Measurements from ENCODE around the gene DLX6.
A peak's percentile ranks its signal among the peaks of the same experiment; 100 is the strongest.

Gene DLX6

DNA sequence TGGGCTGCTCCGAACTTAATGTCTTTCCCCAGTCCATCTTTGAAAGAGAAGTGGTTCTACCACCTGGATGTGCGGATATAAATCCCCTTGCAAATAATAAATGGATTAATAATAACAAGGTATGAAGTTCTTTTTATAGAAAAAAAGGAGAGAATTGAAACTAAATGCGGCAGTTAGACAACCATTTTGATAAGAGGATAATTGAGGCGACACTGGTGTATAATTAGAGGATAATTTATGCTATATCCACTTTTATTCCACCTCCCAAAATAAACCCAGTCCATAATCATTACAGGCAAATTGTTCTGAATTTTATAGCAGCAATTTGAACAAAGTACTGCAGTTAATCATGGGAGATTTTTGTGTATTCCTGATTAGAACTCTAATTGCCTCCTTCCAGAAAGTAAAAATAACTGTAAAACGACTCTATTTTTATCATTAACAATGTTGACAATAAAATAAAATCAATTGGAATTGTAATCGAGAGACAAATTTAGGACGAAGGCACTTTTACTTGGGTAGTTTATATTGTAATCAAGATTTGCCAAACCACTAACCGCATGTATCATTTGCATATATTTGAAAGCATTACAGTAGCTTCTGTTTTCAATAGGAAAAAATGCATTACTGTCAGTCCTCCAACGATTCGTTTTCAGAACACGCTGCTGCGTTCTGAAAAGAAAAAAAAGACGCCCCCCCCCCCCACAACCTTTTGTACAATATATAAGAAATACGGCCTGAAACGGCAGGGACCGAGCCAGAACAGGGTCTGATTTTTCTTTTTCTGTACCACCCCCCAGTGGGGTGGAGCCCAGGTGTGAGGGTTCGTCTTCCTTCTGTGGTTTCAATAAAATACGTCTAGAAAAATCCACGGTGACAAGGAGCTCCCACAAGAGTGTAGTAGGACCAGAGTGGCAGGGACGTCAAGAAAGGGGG, 838 bp upstream of the DLX6 start:
- DNase-seq = no peak
- TF ChIP-seq, protein P1, sequence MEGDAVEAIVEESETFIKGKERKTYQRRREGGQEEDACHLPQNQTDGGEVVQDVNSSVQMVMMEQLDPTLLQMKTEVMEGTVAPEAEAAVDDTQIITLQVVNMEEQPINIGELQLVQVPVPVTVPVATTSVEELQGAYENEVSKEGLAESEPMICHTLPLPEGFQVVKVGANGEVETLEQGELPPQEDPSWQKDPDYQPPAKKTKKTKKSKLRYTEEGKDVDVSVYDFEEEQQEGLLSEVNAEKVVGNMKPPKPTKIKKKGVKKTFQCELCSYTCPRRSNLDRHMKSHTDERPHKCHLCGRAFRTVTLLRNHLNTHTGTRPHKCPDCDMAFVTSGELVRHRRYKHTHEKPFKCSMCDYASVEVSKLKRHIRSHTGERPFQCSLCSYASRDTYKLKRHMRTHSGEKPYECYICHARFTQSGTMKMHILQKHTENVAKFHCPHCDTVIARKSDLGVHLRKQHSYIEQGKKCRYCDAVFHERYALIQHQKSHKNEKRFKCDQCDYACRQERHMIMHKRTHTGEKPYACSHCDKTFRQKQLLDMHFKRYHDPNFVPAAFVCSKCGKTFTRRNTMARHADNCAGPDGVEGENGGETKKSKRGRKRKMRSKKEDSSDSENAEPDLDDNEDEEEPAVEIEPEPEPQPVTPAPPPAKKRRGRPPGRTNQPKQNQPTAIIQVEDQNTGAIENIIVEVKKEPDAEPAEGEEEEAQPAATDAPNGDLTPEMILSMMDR (IDR thresholded peaks at IDR 0.05) = no peak
- H3K4me1 ChIP-seq = peaks cover 0 to 30% (median 16%) of the 10 kb centered on the region in 4 donors
- intact Hi-C loops (cut with DNase I; ENCODE audit: low total_unique reads) = no loop called here
- no peaks in the 10 kb centered on the region for H3K9me3 ChIP-seq
- H3K36me3 ChIP-seq = no peaks in the 10 kb centered on the region
- H3K27me3 ChIP-seq = peaks cover 8 to 97% of the 10 kb centered on the region in 2 donors
- H3K27ac ChIP-seq = no peak overlapping the region
- H3K4me3 ChIP-seq = peak overlapping the region; percentile 41 to 49

DNA sequence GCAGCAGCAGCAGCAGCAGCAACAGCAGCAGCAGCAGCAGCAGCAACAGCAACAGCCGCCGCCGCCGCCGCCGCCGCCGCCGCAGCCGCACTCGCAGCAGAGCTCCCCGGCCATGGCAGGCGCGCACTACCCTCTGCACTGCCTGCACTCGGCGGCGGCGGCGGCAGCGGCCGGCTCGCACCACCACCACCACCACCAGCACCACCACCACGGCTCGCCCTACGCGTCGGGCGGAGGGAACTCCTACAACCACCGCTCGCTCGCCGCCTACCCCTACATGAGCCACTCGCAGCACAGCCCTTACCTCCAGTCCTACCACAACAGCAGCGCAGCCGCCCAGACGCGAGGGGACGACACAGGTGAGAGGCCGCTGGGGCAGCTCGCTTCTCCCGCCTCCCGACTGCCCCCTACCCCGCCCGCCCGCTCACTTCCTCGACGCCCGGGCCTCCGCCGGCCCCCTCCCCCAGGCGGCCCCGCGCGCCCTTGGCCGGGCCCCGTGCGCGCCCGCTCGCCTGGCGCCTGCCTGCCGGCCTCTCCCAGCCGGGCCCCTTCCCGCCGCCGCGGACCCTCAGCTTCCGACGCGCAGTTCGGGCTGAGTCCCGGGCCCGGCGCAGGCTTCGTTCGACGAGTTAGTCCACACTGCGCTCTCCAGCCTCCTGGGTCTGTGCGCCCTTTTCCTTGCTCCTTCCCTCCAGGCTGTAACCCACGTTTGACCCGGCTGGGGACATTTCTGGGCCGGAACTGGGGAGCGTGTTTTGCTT, 882 bp downstream of the DLX6 start:
- Histone ChIP-seq H3K4me3 (peak overlapping the region; percentile 41 to 49), H3K27me3 (peaks cover 8 to 97% of the 10 kb centered on the region in 2 donors), H3K9me3 (no peaks in the 10 kb centered on the region), H3K36me3 (no peaks in the 10 kb centered on the region), H3K27ac (no peak overlapping the region), H3K4me1 (peaks cover 0 to 30% (median 16%) of the 10 kb centered on the region in 4 donors)
- intact Hi-C loops (cut with DNase I; ENCODE audit: low total_unique reads) = no loop called here
- DNase-seq = no peak
- TF ChIP-seq, protein P1 (IDR thresholded peaks at IDR 0.05) = no peak

DNA sequence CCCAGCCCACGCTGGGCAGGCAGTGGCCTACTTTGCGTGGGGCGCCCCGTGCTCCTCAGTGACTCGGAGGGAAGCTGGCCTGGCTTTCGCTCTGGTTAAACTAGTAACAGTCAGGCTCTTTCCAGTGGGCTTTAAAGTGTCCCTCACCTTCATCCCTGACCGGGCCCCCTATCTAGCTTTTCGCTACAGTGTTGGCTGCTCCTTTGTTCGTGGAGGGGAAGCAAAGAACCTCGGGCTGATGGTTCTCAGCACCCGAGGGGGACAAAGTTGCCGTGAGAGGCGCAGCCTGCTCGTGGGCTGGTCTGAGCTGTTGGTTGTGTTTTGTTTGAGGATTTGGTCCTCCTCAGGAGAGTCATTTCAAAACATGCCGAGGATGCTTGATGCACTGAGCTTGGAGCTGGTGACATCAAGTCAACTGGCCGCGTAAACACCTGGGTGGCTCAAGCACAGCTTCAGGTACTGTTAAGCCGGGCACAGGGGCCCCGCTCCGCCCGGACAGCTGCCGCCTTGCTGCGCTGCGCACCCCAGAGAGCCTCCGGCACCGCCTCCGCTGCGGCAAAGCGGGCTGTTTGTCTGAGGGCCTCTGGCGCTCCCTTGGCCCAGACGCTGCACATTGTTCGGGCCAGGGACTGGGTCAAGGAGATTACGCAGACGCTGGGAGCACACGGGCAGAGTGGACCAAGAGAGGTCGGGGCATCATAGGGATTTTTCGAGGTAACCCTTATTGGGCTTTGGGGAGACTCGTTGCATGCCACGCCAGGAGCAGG, 1.6 kb downstream of the DLX6 start:
- peaks cover 0 to 30% (median 16%) of the 10 kb centered on the region in 4 donors for H3K4me1 ChIP-seq
- TF ChIP-seq, protein P1 (IDR thresholded peaks at IDR 0.05) = no peak
- intact Hi-C loops (cut with DNase I; ENCODE audit: low total_unique reads) = no loop called here
- H3K36me3 ChIP-seq = no peaks in the 10 kb centered on the region
- DNase-seq = no peak
- no peak overlapping the region for H3K27ac ChIP-seq
- peak overlapping the region; percentile 41 to 49 for H3K4me3 ChIP-seq
- H3K27me3 ChIP-seq = peaks cover 8 to 97% of the 10 kb centered on the region in 2 donors
- H3K9me3 ChIP-seq = no peaks in the 10 kb centered on the region

DNA sequence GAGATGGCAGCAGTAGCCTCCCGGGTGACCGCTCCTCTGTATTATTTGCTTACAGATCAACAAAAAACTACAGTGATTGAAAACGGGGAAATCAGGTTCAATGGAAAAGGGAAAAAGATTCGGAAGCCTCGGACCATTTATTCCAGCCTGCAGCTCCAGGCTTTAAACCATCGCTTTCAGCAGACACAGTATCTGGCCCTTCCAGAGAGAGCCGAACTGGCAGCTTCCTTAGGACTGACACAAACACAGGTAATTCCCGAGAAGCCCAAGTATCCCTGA, 2.2 kb downstream of the DLX6 start:
- Histone ChIP-seq H3K4me1 (peaks cover 0 to 30% (median 16%) of the 10 kb centered on the region in 4 donors), H3K27ac (no peak overlapping the region), H3K9me3 (no peaks in the 10 kb centered on the region), H3K4me3 (no peak overlapping the region), H3K36me3 (no peaks in the 10 kb centered on the region), H3K27me3 (peaks cover 8 to 97% of the 10 kb centered on the region in 2 donors)
- TF ChIP-seq, protein P1 (IDR thresholded peaks at IDR 0.05) = no peak
- intact Hi-C loops (cut with DNase I; ENCODE audit: low total_unique reads) = no loop called here
- DNase-seq = no peak

DNA sequence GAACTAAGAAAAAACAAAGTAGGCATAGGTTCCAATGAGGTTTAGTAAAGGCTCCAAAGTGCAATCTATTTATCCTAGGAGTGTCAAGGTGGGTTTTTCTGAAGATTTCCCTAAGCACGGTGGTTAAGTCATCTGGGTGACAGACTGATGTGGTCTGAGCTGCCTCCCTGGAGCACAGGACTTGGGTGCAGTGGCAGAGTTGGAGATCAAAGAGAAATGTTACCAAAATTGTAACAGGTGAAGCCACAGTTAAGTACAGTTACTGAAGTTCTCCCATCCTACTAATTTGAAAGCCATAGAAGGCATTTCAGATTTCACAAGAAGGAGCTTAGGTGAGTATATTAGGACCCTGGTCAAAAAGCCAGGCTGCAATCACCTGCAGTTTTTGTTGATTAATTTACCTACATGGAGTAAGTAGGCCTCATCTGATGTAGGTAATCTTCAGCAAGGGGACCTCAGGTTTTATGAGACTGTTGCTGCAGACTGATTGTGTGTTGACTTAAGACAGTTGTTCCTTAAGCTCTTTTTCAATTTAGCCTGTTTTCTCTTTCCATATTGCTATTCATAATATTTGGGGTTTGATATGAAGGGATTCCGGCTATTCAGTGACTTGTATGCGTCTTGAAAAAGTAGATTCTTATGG, 3.0 kb downstream of the DLX6 start:
- intact Hi-C loops (cut with DNase I; ENCODE audit: low total_unique reads) = no loop called here

More for the DNA sequence above, 3.0 kb downstream of the DLX6 start:
- Histone ChIP-seq H3K4me3 (no peak overlapping the region), H3K27me3 (peaks cover 9 to 97% of the 10 kb centered on the region in 2 donors), H3K27ac (no peak overlapping the region), H3K4me1 (peaks cover 0 to 30% (median 16%) of the 10 kb centered on the region in 4 donors), H3K36me3 (no peaks in the 10 kb centered on the region), H3K9me3 (no peaks in the 10 kb centered on the region)
- no peak for DNase-seq
- TF ChIP-seq, protein P1 (IDR thresholded peaks at IDR 0.05) = no peak

Measured in tibial artery (tissue), 4 donors.